T1000 (cell line): Measurements from ENCODE around the gene FSIP1.

Experiments
- DNase-seq: peaks from one replicate; lab custom pipeline; 2025; ENCODE audit warnings: mixed read lengths; lab: John Stamatoyannopoulos, UW

FSIP1 gene

GRCh38 chr15:39684233-39684632 is 98.4 kb downstream of the FSIP1 start:
- DNase-seq = no peak

DNA sequence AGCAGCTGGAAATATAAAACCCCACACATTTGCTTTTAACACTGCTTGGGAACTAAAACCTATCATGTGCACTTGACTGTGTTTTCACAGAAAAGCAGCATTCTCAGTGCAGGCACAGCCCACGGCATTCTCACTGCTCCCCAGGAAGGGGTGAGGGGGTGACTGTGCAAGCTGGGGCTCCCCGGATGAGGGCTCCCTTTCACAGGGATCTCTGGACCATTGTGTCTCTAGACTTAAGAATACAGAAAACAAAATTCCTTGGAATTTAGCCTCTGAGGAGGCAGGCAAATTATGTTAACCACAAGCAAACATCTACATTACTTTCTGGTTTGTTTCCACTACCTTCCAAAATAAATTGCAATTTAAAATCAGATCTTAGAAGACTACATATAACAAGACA is 100.3 kb downstream of the FSIP1 start:
- no peak for DNase-seq

DNA sequence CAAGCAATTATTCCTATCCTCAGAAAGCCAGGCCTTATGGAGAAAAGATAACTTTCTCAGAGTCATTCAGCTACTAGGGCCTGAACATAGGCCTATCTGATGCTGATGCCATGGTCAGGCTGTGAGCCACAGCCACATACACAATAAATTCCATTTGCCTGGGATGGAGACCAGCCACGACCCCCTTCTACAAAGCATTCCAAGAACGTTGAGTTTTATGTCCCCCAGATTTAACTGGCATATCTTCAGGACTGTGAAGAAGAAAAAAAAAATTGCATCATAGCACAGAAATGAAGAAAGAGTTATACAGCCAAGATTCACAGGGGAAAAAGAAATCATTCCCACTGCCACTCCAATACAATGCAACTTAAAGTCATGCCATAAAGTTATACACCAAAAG is 101.8 kb downstream of the FSIP1 start:
- DNase-seq = no peak

- DNase-seq = no peak
These were observed 110.0 kb downstream of the FSIP1 start for GRCh38 chr15:39672666-39673065.

- DNase-seq = no peak
These were observed 110.5 kb downstream of the FSIP1 start for GRCh38 chr15:39672184-39672583.

DNA sequence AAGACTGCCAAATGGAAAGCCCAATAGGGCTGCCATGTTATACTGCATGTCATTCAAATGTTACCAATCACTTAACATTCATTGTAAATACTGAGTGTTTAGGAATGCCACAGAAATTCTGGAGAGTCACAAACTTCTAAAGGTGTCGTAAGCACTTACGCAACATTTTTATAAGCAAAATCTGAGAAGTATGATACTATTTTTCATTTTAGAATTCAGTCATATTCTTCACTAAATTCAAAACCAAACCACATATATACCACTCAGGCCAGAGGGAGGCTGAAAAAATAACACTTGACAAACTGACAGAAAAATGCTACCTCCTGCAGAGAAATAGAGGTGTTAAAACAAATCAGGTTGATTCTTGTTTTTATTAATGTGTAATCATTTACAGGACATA is 112.0 kb downstream of the FSIP1 start:
- DNase-seq = no peak

DNA sequence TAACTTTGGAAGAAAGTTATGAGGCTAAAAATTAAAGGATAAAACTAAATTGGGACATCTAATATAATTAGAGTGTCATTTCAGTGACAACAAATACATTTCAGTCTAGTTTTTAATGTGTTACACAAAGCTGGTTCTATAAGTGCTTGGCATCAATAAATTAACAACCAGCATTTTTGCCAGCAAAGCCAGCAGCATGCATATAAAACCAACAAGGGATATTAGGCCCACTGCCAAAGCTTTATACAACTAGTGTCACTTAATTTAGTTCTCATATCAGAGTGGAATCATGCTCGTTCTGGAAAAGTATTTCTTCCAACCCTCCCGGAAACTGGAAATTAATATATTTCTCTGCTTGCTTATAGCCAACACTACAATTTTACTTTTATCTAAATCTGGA is 113.0 kb downstream of the FSIP1 start:
- no peak for DNase-seq

- DNase-seq = no peak
These were observed 113.4 kb downstream of the FSIP1 start for GRCh38 chr15:39669241-39669640.

- no peak for DNase-seq
These were observed 114.2 kb downstream of the FSIP1 start for GRCh38 chr15:39668457-39668856.

- no peak for DNase-seq
These were observed 115.1 kb downstream of the FSIP1 start for GRCh38 chr15:39667382-39668127.

DNA sequence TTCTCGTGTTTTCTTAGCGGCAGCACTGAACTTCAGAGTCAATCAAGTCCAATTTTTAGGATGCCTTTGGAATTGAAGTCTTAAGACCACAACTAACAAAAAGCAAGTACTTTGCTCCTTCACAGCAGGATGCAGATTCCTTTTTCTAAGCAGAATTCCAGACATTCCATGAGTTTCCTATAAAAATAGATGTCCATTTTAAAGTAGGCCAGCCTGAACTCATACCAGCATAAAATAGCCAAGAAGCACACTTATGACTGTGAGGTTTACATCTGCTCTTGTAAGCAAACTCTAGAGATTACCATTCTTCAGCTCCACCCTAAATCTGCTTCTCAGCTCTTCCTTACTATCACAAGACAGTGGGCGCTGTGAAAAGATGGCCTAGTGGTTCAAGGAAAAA is 116.0 kb downstream of the FSIP1 start:
- no peak for DNase-seq

- DNase-seq = no peak
These were observed 116.9 kb downstream of the FSIP1 start for GRCh38 chr15:39665629-39666250.

DNA sequence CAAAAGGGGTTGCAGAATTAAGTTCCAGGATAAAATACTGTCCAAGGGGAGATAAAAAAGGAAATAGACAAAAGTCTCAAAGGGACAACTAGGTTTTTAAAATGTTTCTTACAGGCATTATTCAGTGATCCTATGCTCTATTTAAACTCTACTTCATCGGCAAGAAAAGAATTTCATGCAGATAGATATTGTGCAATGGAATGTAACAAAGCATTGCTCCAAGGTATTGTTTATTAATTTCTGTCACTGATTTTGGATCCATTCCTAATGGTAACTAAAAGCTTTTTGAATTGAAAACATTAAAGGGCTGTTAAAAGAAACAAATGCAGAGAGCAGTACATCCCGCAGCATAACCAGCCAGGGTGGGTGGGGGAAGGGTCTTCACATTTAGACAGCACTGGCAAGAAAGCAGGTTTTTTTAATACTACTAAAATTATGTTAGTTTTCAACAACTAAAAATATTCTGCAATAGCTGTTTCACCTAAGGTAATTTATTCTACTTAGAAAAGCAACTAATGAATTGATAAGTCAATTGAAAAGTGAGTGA is 118.9 kb downstream of the FSIP1 start:
- no peak for DNase-seq

DNA sequence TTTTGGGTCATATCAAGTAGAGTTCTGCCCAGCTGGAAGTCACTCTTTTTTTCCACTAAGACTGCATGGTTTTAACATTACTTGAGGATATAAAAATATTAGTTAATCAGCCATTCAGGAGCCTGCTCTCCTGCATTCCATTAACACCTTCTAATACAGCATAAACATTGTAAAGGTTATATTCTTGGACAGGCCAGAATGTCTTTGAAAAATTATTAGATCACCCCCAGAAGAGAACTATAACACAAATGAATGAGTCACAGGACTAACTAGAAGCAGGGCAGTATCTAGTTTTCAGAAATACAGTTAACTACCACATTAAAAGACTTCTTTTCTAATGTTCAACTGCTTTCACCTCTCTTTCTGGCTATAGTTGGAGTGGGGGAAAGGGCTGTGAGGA is 120.9 kb downstream of the FSIP1 start:
- DNase-seq = no peak

DNA sequence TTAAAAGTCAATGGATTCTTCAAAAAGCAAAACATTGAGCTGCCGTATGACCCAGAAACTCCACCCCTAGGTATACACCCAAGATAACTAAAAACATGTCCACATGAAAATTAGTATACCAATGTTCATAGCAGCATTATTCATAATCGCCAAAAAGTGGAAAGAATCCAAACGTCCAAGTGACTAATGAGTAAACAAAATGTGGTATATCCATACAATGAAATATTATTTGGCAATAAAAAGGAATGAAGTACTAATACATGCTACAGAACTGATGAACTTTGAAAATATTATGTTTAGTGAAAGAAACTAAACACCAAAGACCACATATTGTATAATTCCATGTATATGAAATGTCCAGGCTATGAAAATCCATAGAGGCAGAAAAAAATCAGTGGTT is 123.9 kb downstream of the FSIP1 start:
- DNase-seq = no peak

DNA sequence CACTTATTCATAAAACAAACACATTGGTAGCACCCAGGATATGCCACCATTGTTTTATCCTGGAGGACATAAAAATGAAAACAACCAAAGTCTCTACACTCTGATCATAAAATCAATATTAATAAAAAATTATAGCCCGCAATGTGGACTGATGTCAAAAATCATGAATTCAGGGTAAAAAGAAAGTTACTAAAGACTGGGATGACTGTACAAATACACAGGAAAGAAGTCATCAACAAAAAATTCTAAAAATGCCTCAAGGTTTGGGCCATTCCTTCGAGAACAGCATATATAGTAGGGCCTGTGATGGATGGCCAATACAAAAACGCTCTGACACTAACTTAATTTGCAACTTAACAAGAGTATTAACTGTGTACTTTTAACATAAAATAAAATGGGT is 125.0 kb downstream of the FSIP1 start:
- no peak for DNase-seq

DNA sequence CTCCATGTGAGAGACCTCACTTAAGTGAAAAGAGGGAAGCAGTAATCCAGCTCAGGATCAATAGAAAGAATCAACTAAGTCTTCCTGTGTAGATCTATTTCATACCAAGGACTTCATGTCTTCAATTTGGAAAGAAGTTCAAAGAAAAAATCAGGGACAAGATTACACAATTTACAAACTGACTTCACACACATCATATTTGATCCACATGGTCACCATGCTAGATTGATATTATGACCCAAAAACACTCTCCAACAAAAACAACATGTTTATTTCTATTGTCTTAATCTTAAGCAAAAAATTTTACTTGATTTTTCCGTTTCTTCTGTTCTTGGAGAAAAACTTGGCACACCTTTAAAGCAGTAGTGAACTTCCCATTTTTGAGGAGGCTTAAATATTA is 125.5 kb downstream of the FSIP1 start:
- DNase-seq = no peak

DNA sequence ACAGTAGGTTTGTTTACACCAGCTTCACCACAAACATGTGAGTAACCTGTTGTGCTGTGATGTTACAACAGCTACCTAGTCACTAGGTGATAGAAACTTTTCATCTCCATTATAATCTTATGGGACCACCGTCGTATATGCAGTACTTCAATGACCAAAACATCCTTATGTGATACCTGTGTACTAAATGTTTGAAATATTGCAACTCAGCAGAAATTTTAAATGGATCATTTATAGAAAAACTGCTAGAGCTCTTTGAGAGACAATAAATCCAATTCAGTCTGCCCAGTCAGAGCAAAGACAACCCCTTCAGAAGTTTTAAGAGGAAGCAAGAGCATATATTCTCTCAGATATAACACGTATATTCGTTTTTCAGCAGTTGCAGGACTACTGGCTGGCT is 128.3 kb downstream of the FSIP1 start:
- no peak for DNase-seq

DNA sequence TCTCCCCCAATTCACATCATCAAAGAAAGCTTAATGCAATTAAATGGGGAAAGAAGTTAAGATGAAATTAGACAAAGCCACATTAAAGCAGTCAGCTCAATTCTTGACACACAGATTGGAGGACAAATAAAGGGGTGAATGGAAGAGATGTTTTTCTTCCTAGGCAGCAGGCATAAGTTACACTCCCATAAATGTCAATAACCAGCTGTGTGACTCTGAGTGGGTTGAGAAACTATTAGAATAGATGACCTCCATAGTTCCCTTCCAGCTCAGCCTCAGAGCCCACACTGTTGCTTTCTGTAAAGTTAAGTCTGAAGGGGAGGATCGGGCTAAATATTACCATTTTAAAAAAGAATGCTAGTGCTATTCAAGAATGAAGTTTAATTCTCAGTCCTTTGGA is 130.8 kb downstream of the FSIP1 start:
- DNase-seq = no peak

GRCh38 chr15:39651295-39651694 is 131.3 kb downstream of the FSIP1 start:
- DNase-seq = no peak

DNA sequence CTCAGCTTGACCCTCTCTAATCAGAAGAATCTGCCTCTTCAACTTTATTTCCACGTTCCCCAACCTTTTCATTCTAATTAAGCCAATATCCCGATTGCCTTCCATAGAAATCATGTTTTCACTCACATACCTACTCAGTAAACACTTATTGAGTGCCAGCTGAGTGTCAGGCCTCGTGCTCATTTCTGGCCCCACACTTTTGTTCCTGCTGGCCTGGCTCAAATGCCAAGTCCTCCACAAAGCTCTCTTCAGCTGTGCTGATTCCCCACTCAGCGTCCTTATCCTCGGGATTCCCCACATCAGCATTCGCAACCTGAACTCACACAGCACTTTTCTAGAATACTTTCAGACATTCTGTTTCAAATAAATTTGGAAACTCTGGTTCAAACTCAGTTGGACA is 132.9 kb downstream of the FSIP1 start:
- DNase-seq = no peak

DNA sequence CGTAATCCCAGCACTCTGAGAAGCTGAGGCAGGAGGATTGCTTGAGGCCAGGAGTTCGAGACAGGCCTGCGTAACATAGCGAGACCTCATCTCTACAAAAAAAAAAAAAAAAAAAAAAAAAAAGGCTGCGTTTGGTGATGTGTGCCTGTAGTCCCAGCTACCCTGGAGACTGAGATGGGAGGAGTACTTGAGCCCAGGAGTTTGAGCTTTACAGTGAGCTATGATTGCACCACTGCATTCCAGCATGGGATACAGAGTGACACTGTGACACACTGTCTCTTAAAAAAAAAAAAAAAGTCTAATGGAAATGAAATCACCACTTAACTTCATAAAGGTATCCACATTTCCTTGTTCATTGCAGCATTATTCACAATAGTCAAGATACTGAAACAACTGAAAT is 136.2 kb downstream of the FSIP1 start:
- no peak for DNase-seq

GRCh38 chr15:39645976-39646257 is 136.7 kb downstream of the FSIP1 start:
- no peak for DNase-seq
